ENCODE data around the gene LRRN3.

- TF ChIP-seq EZH2 (IDR thresholded peaks at IDR 0.05; ENCODE audit: insufficient read depth, poor library complexity, severe bottlenecking) (no peak), EZH2phosphoT487 (IDR thresholded peaks at IDR 0.05; ENCODE audit: insufficient read depth, low read depth) (no peak)
These were observed 849 bp downstream of the LRRN3 start for GRCh38 chr7:111091593-111092358.

All from GM23248 (cell line).